H9 (cell line): ENCODE data around the gene COPS8. TPM values are rescaled to one million over a fixed set of nuclear protein-coding genes. Genes with fewer than 3 reads are reported as not detected.

Experiments
- DNase-seq: peaks from one replicate; pipeline ENCODE4 v3.0.0-alpha.2; 2017
- H2AFZ ChIP-seq: one replicate; pipeline ENCODE4 v1.6.1; 2013; ENCODE audit warnings: mild to moderate bottlenecking, low read length, control low read depth, moderate library complexity
- H2AK5ac ChIP-seq: 2 replicates; pipeline ENCODE4 v1.6.1; 2013; ENCODE audit warnings: low read length, control low read depth, mixed read lengths; ENCODE audit not compliant: insufficient read length
- H2BK120ac ChIP-seq: one replicate; pipeline ENCODE4 v1.6.1; 2013; ENCODE audit warnings: low read depth, mild to moderate bottlenecking, low read length, control low read depth, inconsistent platforms; ENCODE audit not compliant: poor library complexity, severe bottlenecking
- H2BK12ac ChIP-seq: 2 replicates; pipeline ENCODE4 v1.6.1; 2013; ENCODE audit warnings: low read length, control low read depth, mixed read lengths, low read depth; ENCODE audit not compliant: insufficient read length
- H2BK15ac ChIP-seq: 2 replicates; pipeline ENCODE4 v1.6.1; 2013; ENCODE audit warnings: low read depth, low read length, control low read depth
- H2BK20ac ChIP-seq: one replicate; pipeline ENCODE4 v1.6.1; 2013; ENCODE audit warnings: low read depth, mild to moderate bottlenecking, low read length, control low read depth, inconsistent platforms; ENCODE audit not compliant: poor library complexity, severe bottlenecking
- H2BK5ac ChIP-seq: 2 replicates; pipeline ENCODE4 v1.6.1; 2013; ENCODE audit warnings: low read length, control low read depth, mixed read lengths; ENCODE audit not compliant: insufficient read length
- H3K14ac ChIP-seq: 2 replicates; pipeline ENCODE4 v1.6.1; 2013; ENCODE audit warnings: low read length, control low read depth; ENCODE audit not compliant: insufficient read depth
- H3K18ac ChIP-seq: 2 replicates; pipeline ENCODE4 v1.6.1; 2013; ENCODE audit warnings: low read depth, mild to moderate bottlenecking, mixed read lengths, low read length, control low read depth; ENCODE audit not compliant: insufficient read length
- H3K23ac ChIP-seq: 2 replicates; pipeline ENCODE4 v1.6.1; 2013; ENCODE audit warnings: low read length, control low read depth, mixed read lengths, low read depth; ENCODE audit not compliant: insufficient read length
- H3K23me2 ChIP-seq: 2 replicates; pipeline ENCODE4 v1.6.1; 2013; ENCODE audit warnings: low read depth, mild to moderate bottlenecking, mixed read lengths, low read length, control low read depth; ENCODE audit not compliant: insufficient read length, poor library complexity, severe bottlenecking
- H3K27ac ChIP-seq: 2 replicates; pipeline ENCODE4 v1.5.1; 2013; ENCODE audit warnings: low read length, control low read depth, mixed read lengths, low read depth; ENCODE audit not compliant: insufficient read length
- H3K27me3 ChIP-seq: 2 replicates; pipeline ENCODE4 v1.6.1; 2013; ENCODE audit warnings: low read length, control low read depth, inconsistent platforms; ENCODE audit not compliant: insufficient read depth
- H3K4ac ChIP-seq: 2 replicates; pipeline ENCODE4 v1.6.1; 2013; ENCODE audit warnings: low read depth, mild to moderate bottlenecking, control low read depth, inconsistent platforms, low read length, moderate library complexity
- H3K4me1 ChIP-seq: 2 replicates; pipeline ENCODE4 v1.6.1; 2013; ENCODE audit warnings: low read length, control low read depth, inconsistent platforms; ENCODE audit not compliant: insufficient read depth
- H3K4me2 ChIP-seq: 2 replicates; pipeline ENCODE4 v1.6.1; 2013; ENCODE audit warnings: low read length, control low read depth, mixed read lengths; ENCODE audit not compliant: insufficient read length, insufficient read depth
- H3K56ac ChIP-seq: 2 replicates; pipeline ENCODE4 v1.6.1; 2013; ENCODE audit warnings: low read depth, mild to moderate bottlenecking, mixed read lengths, low read length, control low read depth; ENCODE audit not compliant: insufficient read length
- H3K79me1 ChIP-seq: 2 replicates; pipeline ENCODE4 v1.6.1; 2013; ENCODE audit warnings: low read depth, mild to moderate bottlenecking, moderate library complexity, low read length, control low read depth, inconsistent platforms; ENCODE audit not compliant: insufficient read depth, poor library complexity, severe bottlenecking
- H3K79me2 ChIP-seq: 2 replicates; pipeline ENCODE4 v1.6.1; 2013; ENCODE audit warnings: low read length, control low read depth, inconsistent platforms; ENCODE audit not compliant: insufficient read depth
- H3K9ac ChIP-seq: 2 replicates; pipeline ENCODE4 v1.6.1; 2013; ENCODE audit warnings: low read length, control low read depth, mixed read lengths; ENCODE audit not compliant: insufficient read length; ENCODE audit errors: extremely low read depth
- H3K9me3 ChIP-seq: one replicate; pipeline ENCODE4 v1.6.1; 2013; ENCODE audit warnings: low read depth, low read length, inconsistent platforms; ENCODE audit not compliant: control insufficient read depth
- H3T11ph ChIP-seq: one replicate; pipeline ENCODE4 v1.6.1; 2013; ENCODE audit warnings: mild to moderate bottlenecking, low read length, control low read depth, inconsistent platforms
- H4K20me1 ChIP-seq: one replicate; pipeline ENCODE4 v1.6.1; 2013; ENCODE audit not compliant: control insufficient read depth, insufficient read length, insufficient read depth
- H4K5ac ChIP-seq: 2 replicates; pipeline ENCODE4 v1.6.1; 2013; ENCODE audit warnings: low read depth, mild to moderate bottlenecking, mixed read lengths, low read length, control low read depth; ENCODE audit not compliant: insufficient read length
- H4K8ac ChIP-seq: replicated peaks from 2 replicates; pipeline ENCODE4 v1.6.1; 2013; ENCODE audit warnings: low read length, control low read depth, mixed read lengths, low read depth; ENCODE audit not compliant: insufficient read length
- H4K91ac ChIP-seq: 2 replicates; pipeline ENCODE4 v1.6.1; 2013; ENCODE audit warnings: low read depth, mild to moderate bottlenecking, moderate library complexity, mixed read lengths, low read length, control low read depth; ENCODE audit not compliant: insufficient read length
- H3K27ac Mint-ChIP-seq, 3 experiments: 2 replicates in 2 of 3; 3 replicates in 1 of 3; pipeline ENCODE4 v1.8.0; 2020 to 2021; ENCODE audit warnings: mixed read lengths in 3 of 3, mild to moderate bottlenecking in 1 of 3, moderate library complexity in 1 of 3
- H3K27me3 Mint-ChIP-seq: 2 replicates; pipeline ENCODE4 v1.8.0; 2021; ENCODE audit warnings: low read depth, mild to moderate bottlenecking, moderate library complexity, mixed read lengths
- H3K36me3 Mint-ChIP-seq, 3 experiments: 2 replicates in 2 of 3; 3 replicates in 1 of 3; pipeline ENCODE4 v1.8.0; 2020 to 2021; ENCODE audit warnings: low read depth in 3 of 3, mixed read lengths in 3 of 3; ENCODE audit not compliant: insufficient read depth in 1 of 3
- H3K4me1 Mint-ChIP-seq, 2 experiments: 2 replicates each; pipeline ENCODE4 v1.8.0; 2020; ENCODE audit warnings: mixed read lengths in 2 of 2
- H3K4me3 Mint-ChIP-seq, 2 experiments: 2 replicates in 1 of 2; 3 replicates in 1 of 2; pipeline ENCODE4 v1.8.0; 2020 to 2021; ENCODE audit warnings: mild to moderate bottlenecking in 2 of 2, mixed read lengths in 2 of 2, moderate library complexity in 1 of 2
- H3K9me3 Mint-ChIP-seq, 2 experiments: 2 replicates in 1 of 2; 3 replicates in 1 of 2; pipeline ENCODE4 v1.8.0; 2020; ENCODE audit warnings: mild to moderate bottlenecking in 2 of 2, mixed read lengths in 2 of 2, moderate library complexity in 1 of 2
- CTCF ChIP-seq: fragments of 200-600 bp; sonication (generic); conservative IDR thresholded peaks from 3 replicates; pipeline ENCODE4 v1.8.0; 2021; ENCODE audit warnings: antibody characterized with exemption, mild to moderate bottlenecking
- WGBS: extraction: QIAGEN DNeasy Blood & Tissue Kit; methylation state at CpG from one replicate; pipeline ENCODE4 v1.1.7; 2013; ENCODE audit warnings: missing lambda C conversion rate, low lambda C conversion rate, mixed read lengths; ENCODE audit not compliant: insufficient read length; ENCODE audit errors: extremely low coverage; 5-methylcytosine and 5-hydroxymethylcytosine counted together
- total RNA-seq: library from RNA; stranded (reverse); gene quantifications from 2 replicates; pipeline ENCODE4 v1.2.1, GENCODE V29; 2021

Gene COPS8
- total RNA-seq, 1 experiment from 2014 or later = 65.2 TPM

GRCh38 chr2:237068005-237068576 is 17.6 kb upstream of the COPS8 start:
- Mint-ChIP-seq H3K4me1 (peaks cover 0 to 3% of the 10 kb centered on the region in 2 experiments; a peak in 1 of 4 replicates), H3K4me3 (no peak overlapping the region), H3K27me3 (peaks cover 2% of the 10 kb centered on the region; the same call in 1 of the 2 replicates), H3K27ac (no peak overlapping the region), H3K36me3 (no peaks in the 10 kb centered on the region; a peak in 1 of 7 replicates), H3K9me3 (0 out of 5 replicates have a peak, but pooled peaks cover 0 to 1% of the 10 kb centered on the region in 2 experiments)
- Histone ChIP-seq H3K4me2 (no peak overlapping the region), H3K4ac (no peak overlapping the region), H3K23ac (no peak overlapping the region), H3K79me2 (no peaks in the 10 kb centered on the region), H3K14ac (no peak overlapping the region), H3K27ac (no peak overlapping the region), H2BK15ac (no peak overlapping the region), H3K9me3 (no peaks in the 10 kb centered on the region), H3K27me3 (no peaks in the 10 kb centered on the region), H2BK120ac (no peak overlapping the region), H2BK5ac (no peak overlapping the region), H3K56ac (no peak overlapping the region), H4K8ac (no peak overlapping the region), H4K91ac (no peak overlapping the region), H3K23me2 (no peaks in the 10 kb centered on the region), H3T11ph (no peak overlapping the region), H3K9ac (no peak overlapping the region), H3K4me1 (no peaks in the 10 kb centered on the region), H3K18ac (no peak overlapping the region), H4K5ac (no peak overlapping the region), H3K79me1 (no peaks in the 10 kb centered on the region), H2AFZ (no peak overlapping the region), H2BK20ac (no peak overlapping the region), H2BK12ac (no peak overlapping the region), H4K20me1 (no peaks in the 10 kb centered on the region), H2AK5ac (no peak overlapping the region)
- no peak for TF ChIP-seq CTCF
- no peak for DNase-seq
- WGBS = no CpG with 5 or more reads among the region's 3 CpGs
